Karpas-422 (cell line): ENCODE results near the gene CELF2. TPM values are rescaled to one million over a fixed set of nuclear protein-coding genes. Genes with fewer than 3 reads are reported as not detected.
"Not testable (repeated sequence)": the region's sequence is repeated elsewhere in the genome, so short reads cannot be mapped to it uniquely, and the experiment has no call there.

Experiments used
- DNase-seq: peaks from one replicate; pipeline ENCODE4 v3.0.0-alpha.2; 2015
- H2AFZ ChIP-seq: fragments of 200-600 bp; sonication (generic); 2 replicates; pipeline ENCODE4 v1.6.1; 2014; ENCODE audit warnings: antibody characterized with exemption, low read length, mixed read lengths
- H3K27ac ChIP-seq: fragments of 200-600 bp; sonication (generic); 2 replicates; pipeline ENCODE4 v1.5.1; 2014; ENCODE audit warnings: mild to moderate bottlenecking, low read length, moderate library complexity
- H3K27me3 ChIP-seq: fragments of 200-600 bp; sonication (generic); 2 replicates; pipeline ENCODE4 v1.6.1; 2014; ENCODE audit warnings: low read length, mixed read lengths
- H3K36me3 ChIP-seq: fragments of 200-600 bp; sonication (generic); 2 replicates; pipeline ENCODE4 v1.6.1; 2014; ENCODE audit warnings: low read length, mixed read lengths; ENCODE audit not compliant: insufficient read depth
- H3K4me1 ChIP-seq: fragments of 200-600 bp; sonication (generic); 2 replicates; pipeline ENCODE4 v1.6.1; 2014; ENCODE audit warnings: mild to moderate bottlenecking, low read length, mixed read lengths
- H3K4me2 ChIP-seq: fragments of 200-600 bp; sonication (generic); 2 replicates; pipeline ENCODE4 v1.6.1; 2014; ENCODE audit warnings: low read length, low read depth, mild to moderate bottlenecking; ENCODE audit not compliant: poor library complexity, severe bottlenecking
- H3K4me3 ChIP-seq: fragments of 200-600 bp; sonication (generic); 2 replicates; pipeline ENCODE4 v1.5.1; 2014; ENCODE audit warnings: mild to moderate bottlenecking, antibody characterized with exemption, low read length, mixed read lengths
- H3K79me2 ChIP-seq: fragments of 200-600 bp; sonication (generic); 2 replicates; pipeline ENCODE4 v1.6.1; 2014; ENCODE audit warnings: mild to moderate bottlenecking, low read length, mixed read lengths
- H3K9ac ChIP-seq: fragments of 200-600 bp; sonication (generic); 2 replicates; pipeline ENCODE4 v1.6.0; 2014; ENCODE audit warnings: low read length
- H3K9me2 ChIP-seq: fragments of 200-600 bp; sonication (generic), shearing (Covaris generic); replicated peaks from 2 replicates; pipeline ENCODE4 v1.6.0; 2014; ENCODE audit warnings: mild to moderate bottlenecking, low read length, moderate library complexity; ENCODE audit not compliant: insufficient read depth
- H3K9me3 ChIP-seq: fragments of 300-700, 200-600 bp; sonication (generic); 2 replicates; pipeline ENCODE4 v1.6.1; 2014; ENCODE audit warnings: low read length, mixed read lengths
- H4K20me1 ChIP-seq: fragments of 200-600 bp; sonication (generic); 2 replicates; pipeline ENCODE4 v1.6.1; 2014; ENCODE audit warnings: mild to moderate bottlenecking, antibody characterized with exemption, low read length, low read depth; ENCODE audit not compliant: insufficient read depth
- total RNA-seq: library from RNA; depleted of rRNA; stranded (reverse); fragments of >200 nt; shearing (Covaris generic); gene quantifications from 2 replicates; pipeline ENCODE4 v1.2.3, GENCODE V29; 2014; ENCODE audit warnings: low replicate concordance

CELF2 gene
- total RNA-seq, 1 experiment from 2014 or later = 2.3 TPM

- Histone ChIP-seq H3K9me3 (no peaks in the 10 kb centered on the region; the same call in 1 of the 2 replicates), H3K4me1 (peaks cover 8% of the 10 kb centered on the region), H2AFZ (no peak overlapping the region), H3K9ac (no peak overlapping the region), H3K36me3 (no peaks in the 10 kb centered on the region), H4K20me1 (no peaks in the 10 kb centered on the region), H3K27me3 (peaks cover 6% of the 10 kb centered on the region; the same call in 1 of the 2 replicates), H3K27ac (no peak overlapping the region), H3K4me2 (no peak overlapping the region), H3K9me2 (no peaks in the 10 kb centered on the region), H3K4me3 (no peak overlapping the region), H3K79me2 (no peaks in the 10 kb centered on the region)
- no peak for DNase-seq
These were observed 166.4 kb downstream of the CELF2 start for GRCh38 chr10:11184093-11184492.

- H3K4me1 ChIP-seq, H3K36me3 ChIP-seq, H3K27me3 ChIP-seq, H3K4me2 ChIP-seq, H3K79me2 ChIP-seq, H3K9me3 ChIP-seq, H3K27ac ChIP-seq, H3K9ac ChIP-seq, H3K9me2 ChIP-seq, DNase-seq, H4K20me1 ChIP-seq, H2AFZ ChIP-seq, H3K4me3 ChIP-seq: not testable (repeated sequence)
These were observed 167.5 kb downstream of the CELF2 start for GRCh38 chr10:11185128-11185665.

- Histone ChIP-seq H3K4me3 (no peak overlapping the region), H3K9me3 (no peaks in the 10 kb centered on the region; the same call in 1 of the 2 replicates), H3K36me3 (no peaks in the 10 kb centered on the region), H3K27me3 (peaks cover 6% of the 10 kb centered on the region; the same call in 1 of the 2 replicates), H3K9me2 (no peaks in the 10 kb centered on the region), H4K20me1 (no peaks in the 10 kb centered on the region), H3K9ac (no peak overlapping the region), H3K79me2 (no peaks in the 10 kb centered on the region), H3K4me1 (no peaks in the 10 kb centered on the region), H2AFZ (no peak overlapping the region), H3K27ac (no peak overlapping the region), H3K4me2 (no peak overlapping the region)
- no peak for DNase-seq
These were observed 168.7 kb downstream of the CELF2 start for GRCh38 chr10:11186374-11186773.

- Histone ChIP-seq H3K4me1 (no peaks in the 10 kb centered on the region), H3K9me3 (no peaks in the 10 kb centered on the region; the same call in 1 of the 2 replicates), H3K4me2 (no peak overlapping the region), H2AFZ (no peak overlapping the region), H3K9me2 (no peaks in the 10 kb centered on the region), H3K9ac (no peak overlapping the region), H4K20me1 (no peaks in the 10 kb centered on the region), H3K79me2 (no peaks in the 10 kb centered on the region), H3K27ac (no peak overlapping the region), H3K36me3 (no peaks in the 10 kb centered on the region), H3K27me3 (peaks cover 2% of the 10 kb centered on the region; the same call in 1 of the 2 replicates), H3K4me3 (no peak overlapping the region)
- DNase-seq = no peak
These were observed 172.1 kb downstream of the CELF2 start for GRCh38 chr10:11189582-11190376.

- H3K9me2 ChIP-seq = no peaks in the 10 kb centered on the region
- DNase-seq = no peak
- no peaks in the 10 kb centered on the region for H3K36me3 ChIP-seq
- H4K20me1 ChIP-seq = no peaks in the 10 kb centered on the region
- H3K27me3 ChIP-seq = no peaks in the 10 kb centered on the region
- no peak overlapping the region for H3K27ac ChIP-seq
- no peak overlapping the region for H3K4me3 ChIP-seq
- H2AFZ ChIP-seq = no peak overlapping the region
- H3K9ac ChIP-seq = no peak overlapping the region
- no peaks in the 10 kb centered on the region for H3K4me1 ChIP-seq
- H3K79me2 ChIP-seq = no peaks in the 10 kb centered on the region
- H3K9me3 ChIP-seq = no peaks in the 10 kb centered on the region
- no peak overlapping the region for H3K4me2 ChIP-seq
These were observed 173.5 kb downstream of the CELF2 start for GRCh38 chr10:11191190-11191589.

- H3K9ac ChIP-seq = no peak overlapping the region
- H3K9me2 ChIP-seq = no peaks in the 10 kb centered on the region
- H3K27me3 ChIP-seq = no peaks in the 10 kb centered on the region
- DNase-seq = no peak
- H3K9me3 ChIP-seq = no peaks in the 10 kb centered on the region
- H3K4me2 ChIP-seq = no peak overlapping the region
- no peak overlapping the region for H3K4me3 ChIP-seq
- no peak overlapping the region for H2AFZ ChIP-seq
- no peaks in the 10 kb centered on the region for H4K20me1 ChIP-seq
- no peak overlapping the region for H3K27ac ChIP-seq
- H3K4me1 ChIP-seq = no peaks in the 10 kb centered on the region
- no peaks in the 10 kb centered on the region for H3K36me3 ChIP-seq
- H3K79me2 ChIP-seq = no peaks in the 10 kb centered on the region
These were observed 174.0 kb downstream of the CELF2 start for GRCh38 chr10:11191678-11192077.

- no peaks in the 10 kb centered on the region for H3K9me2 ChIP-seq
- no peak overlapping the region for H2AFZ ChIP-seq
- H3K36me3 ChIP-seq = no peaks in the 10 kb centered on the region
- H3K27me3 ChIP-seq = no peaks in the 10 kb centered on the region
- H3K79me2 ChIP-seq = no peaks in the 10 kb centered on the region
- DNase-seq = no peak
- no peak overlapping the region for H3K9ac ChIP-seq
- H3K4me3 ChIP-seq = no peak overlapping the region
- H4K20me1 ChIP-seq = no peaks in the 10 kb centered on the region
- no peak overlapping the region for H3K4me2 ChIP-seq
- no peaks in the 10 kb centered on the region for H3K9me3 ChIP-seq
- H3K4me1 ChIP-seq = peaks cover 5% of the 10 kb centered on the region
- no peak overlapping the region for H3K27ac ChIP-seq
These were observed 174.8 kb downstream of the CELF2 start for GRCh38 chr10:11192304-11193000.

- Histone ChIP-seq H3K4me2 (no peak overlapping the region), H3K9ac (no peak overlapping the region), H3K4me3 (no peak overlapping the region), H3K36me3 (no peaks in the 10 kb centered on the region), H3K4me1 (peaks cover 10% of the 10 kb centered on the region), H3K27ac (no peak overlapping the region), H3K79me2 (no peaks in the 10 kb centered on the region), H3K9me2 (no peaks in the 10 kb centered on the region), H3K27me3 (no peaks in the 10 kb centered on the region), H3K9me3 (no peaks in the 10 kb centered on the region), H2AFZ (no peak overlapping the region), H4K20me1 (no peaks in the 10 kb centered on the region)
- DNase-seq = no peak
These were observed 175.4 kb downstream of the CELF2 start for GRCh38 chr10:11193001-11193551.
